Right lung (tissue), 5 donors: Measurements from ENCODE around the gene LRMDA. TPM values are rescaled to one million over a fixed set of nuclear protein-coding genes. Genes with fewer than 3 reads are reported as not detected.

Experiments used
- DNase-seq, 2 donors: peaks; one replicate each; pipeline ENCODE4 v3.0.0-alpha.2; 2013
- polyA plus RNA-seq, 5 donors: library from polyadenylated mRNA; unstranded; fragments of 120-200 nt; gene quantifications; one replicate each; pipeline versions ENCODE4 v1.2.1 to v1.2.3, GENCODE V29; 2013; ENCODE audit warnings: inconsistent platforms in 1 of 5, low replicate concordance in 1 of 5; ENCODE audit not compliant: insufficient read length in 5 of 5, insufficient read depth in 1 of 5

LRMDA gene
- polyA plus RNA-seq, 5 donors = 13.4 to 23.1 (median 19.1) TPM

DNA sequence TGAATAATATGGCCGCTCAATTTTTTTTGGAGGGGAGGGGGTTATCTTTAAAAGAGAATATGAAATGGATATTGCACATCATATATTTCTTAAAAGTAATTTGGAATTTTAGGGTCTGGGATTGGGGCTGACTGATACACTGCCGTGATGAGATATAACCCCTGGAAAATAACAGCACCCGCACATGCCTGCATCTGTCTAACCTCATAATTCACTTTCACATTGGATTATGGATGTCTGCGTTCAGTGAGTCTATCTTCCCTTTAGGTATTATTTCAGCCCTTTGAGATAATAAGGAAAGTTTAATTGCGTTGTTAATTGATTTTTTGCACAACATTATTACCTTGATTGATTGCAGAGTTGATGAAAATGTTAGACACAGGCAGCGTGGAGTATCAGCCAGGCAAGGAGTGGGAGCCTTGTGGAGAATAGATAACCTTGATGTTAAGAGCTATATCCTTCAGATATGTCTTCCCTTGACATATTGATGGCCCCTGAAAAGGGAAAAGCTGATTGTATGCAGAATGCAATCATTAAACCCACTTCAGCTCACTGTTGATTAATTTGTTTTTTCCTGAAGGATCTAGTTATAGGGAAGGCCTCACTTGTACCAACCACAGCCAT is 1111.0 kb downstream of the LRMDA start:
- no peak for DNase-seq

DNA sequence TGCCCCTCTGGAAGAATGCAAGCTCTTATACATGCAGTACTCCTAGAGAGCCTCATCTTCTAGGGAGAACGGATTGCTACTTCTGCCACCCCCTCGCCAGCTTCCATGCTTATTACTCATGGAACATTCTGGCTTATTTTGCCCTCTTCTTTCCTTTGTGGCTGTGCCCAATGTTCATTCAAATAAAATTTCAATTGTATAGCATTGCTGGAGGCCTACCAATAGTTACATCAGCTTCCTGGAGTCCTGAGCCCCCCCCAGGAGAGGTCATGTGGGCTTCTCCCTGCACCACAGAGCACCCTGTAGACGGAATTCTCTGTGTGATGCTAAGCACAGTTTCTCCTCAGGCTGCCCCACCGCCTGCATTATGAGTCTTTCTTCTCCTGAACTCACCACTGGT is 1112.2 kb downstream of the LRMDA start:
- no peak for DNase-seq

DNA sequence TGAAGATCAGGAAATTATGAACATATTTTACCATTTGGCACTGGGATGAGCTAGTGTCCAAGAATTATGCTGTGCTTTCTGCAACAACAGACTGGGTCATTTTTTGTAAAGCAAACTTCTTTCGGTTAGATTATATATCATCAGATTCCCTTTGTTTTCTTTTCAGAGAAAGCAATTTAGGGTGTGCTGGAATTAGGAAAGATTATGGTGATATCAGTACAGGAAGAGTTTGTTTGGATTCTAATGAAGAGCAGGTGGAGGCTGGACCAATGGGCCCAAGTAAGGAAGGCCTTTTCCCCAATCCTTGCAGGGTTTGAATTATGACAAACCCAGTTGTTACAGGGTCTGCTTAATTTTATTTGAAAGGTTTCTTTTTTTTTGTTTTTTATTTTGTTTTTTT is 1113.4 kb downstream of the LRMDA start:
- DNase-seq = no peak

DNA sequence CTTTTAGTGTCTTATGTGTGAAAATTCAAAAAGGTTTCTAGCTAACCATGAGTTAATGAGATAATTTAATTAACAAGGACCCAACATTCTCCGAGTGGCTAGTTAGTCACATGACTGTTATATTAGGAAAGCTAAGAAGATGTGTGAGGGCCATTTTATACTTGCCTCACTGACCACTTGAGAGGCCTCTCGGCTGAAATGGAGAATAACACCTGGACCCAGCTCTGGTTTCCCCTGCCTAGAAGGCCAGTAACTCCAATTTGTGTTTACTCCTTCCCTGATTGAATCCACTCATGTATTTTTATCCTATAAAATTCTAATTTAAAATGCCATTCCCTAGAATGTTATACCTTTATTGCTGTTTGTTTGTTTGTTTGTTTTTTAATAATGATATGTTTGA is 1115.0 kb downstream of the LRMDA start:
- DNase-seq = no peak

DNA sequence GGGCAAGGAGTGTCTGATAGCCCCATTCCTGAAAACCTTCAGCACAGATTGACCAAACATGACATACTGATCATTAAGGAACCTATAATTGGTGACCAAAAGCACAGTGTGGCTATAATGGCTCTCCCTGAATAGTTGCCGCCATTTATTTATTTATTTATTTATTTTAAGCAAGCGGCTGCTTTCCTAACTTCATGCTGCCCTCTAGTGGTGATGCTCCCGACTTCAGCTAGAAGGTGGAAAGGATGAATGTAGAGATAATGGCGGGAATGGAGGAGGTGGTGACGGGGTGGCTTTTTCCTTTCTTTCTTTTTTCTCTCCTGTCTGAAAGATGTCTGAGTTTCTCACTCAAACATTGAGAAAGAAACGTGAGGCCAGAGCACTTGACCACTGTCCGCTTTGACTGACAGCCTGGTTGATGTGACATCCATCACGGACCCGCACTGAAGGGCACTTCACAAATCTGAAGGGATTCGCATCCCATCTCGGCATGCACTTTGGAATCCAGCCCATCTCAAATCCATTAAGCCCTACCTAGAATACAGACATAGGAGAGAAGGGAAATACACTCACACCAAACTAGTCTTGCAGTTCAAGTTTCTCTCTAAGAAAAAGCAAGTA is 1116.0 kb downstream of the LRMDA start:
- peak; percentile 61 to 66 for DNase-seq

DNA sequence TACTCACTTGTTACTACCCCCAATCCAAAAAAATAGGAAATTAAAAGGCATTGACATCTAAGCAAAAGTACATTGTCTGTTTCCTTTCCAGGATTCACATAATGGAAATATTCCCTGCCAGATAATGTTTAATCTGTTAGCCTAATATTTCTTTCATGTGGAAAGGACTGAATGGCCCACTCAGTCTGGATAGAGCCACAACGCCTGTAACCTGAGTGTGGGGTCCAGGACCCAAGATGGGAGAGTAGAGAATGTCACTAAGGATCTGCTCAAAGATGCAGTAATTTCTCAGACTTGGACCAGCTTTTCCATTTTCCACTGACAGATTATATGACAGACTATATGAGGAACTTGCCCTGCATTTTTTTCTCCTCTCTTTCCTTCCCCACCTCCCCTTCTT is 1117.3 kb downstream of the LRMDA start:
- no peak for DNase-seq

DNA sequence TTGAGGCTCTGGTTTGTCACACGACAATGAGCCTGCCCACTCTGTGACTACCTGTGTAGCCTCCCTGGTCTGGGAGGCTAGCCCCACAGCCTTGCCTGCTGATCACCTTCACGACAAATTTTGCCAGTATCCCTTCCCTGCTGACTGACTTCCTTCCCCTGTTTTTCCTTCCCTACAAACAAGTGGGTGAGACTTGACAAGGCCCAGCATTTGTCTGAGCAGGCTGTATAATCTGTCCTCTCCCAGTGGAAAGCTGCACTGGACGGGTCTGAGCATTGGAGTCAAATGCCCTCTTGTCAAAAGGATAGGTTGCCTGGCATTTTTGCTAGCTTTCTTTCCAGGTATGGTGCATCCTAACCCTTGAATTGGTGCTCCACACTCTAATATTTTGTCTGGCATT is 1117.7 kb downstream of the LRMDA start:
- no peak for DNase-seq

DNA sequence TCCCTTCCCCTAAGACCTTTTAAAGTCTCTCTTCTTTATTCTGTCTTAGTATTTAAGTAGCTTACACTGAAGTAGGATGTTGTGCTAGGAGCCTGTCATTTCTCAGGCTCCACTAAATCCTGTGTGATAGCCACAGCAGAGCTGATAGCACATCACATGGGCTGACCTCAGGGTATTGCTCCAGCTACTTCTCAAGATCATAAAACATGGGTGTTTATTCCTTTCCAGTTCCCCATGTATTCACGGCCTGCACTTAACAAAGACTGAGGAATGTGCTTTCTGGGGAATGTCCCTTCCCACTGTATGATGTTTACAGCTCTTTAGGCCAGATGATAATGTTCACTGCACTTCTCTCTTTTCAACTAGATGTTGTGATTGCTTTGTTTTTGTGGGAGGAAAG is 1119.4 kb downstream of the LRMDA start:
- DNase-seq = no peak

DNA sequence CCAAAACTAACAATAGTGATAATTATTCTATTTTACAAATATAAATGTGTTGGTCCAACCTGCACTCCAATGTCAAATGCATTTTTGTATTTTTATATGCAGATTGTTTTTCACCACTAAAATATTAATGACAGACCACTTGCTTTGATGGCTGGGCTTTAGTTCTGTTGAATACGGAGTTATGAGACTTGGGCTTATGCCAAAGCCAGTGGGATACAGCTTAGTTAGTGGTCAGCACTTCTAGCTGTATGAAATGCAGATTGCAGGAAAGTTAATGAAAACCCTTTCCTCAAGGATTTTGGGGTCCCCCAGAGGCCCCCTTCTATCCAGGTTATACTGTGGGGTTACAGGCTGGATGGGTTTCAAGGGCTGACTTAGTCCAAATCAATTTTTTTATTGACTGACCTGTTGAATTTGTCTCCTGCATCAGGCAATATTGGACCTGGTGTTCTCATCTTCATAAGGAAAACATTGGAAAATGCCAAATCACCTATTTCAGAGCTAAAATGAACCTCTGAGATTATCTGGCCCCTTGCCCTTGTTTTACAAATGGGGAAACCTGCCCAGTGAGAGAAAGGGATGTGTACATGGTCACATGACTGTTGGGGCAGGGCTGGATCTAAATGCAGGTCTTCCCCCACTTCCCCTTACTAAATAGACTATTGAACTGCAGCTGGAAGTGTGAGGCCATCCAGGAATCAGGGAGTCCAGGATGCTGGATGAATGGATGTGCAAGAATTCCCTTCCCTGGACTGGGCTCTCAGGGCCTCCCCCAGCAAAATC is 1120.9 kb downstream of the LRMDA start:
- no peak for DNase-seq

DNA sequence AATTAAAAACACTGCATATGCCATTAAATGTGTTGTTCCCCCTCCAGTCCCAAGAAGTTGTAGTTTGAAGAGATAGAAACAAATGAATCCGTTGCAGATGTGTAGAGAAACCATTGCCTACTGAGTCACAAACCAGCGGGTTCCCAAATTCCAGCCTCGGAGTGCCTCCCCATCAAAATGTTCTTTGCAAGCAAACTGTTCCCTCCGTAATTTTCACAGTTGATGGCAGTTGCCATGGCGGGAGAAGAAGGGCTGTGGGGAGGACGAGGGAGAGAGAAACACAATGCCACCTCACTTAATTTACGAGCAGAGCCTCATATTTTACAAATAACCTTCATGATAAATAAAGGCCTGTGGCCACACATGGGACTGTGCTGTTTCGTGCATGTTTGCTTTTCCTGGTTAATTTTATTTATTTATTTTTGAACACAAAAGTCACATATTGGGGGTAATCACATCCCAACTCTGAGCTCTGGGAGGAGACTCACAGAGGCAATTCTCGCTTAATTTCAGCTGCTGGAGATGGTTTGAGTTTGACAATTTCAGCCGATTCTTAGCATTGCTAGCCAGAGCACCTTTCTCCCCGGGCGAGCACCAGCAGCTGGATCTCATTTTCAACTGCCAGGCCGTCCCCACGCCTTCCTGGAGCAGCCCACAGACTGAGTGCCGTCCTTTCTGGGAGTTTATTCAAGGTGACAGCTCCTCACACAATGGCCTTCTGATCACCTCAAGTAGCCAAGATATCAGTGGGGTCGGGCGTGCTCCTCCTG is 1122.0 kb downstream of the LRMDA start:
- no peak for DNase-seq

DNA sequence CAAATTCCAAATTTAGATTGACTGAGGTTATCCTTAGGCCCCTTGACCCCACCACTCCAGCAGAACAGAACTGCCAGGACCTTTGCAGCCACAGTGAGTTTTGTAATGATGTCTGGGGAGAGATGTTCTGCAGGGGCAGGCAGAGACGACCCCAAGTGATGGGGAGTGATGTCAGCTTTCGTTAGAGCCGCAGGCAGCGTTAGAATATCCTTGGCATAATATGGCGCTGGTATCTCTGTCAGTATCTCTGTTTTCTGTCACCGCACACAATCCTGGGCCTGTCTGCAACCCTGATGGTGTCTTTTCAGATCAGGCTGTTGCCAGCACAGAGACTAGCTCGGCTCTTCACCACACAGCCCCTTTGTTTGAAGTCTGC is 1122.6 kb downstream of the LRMDA start:
- no peak for DNase-seq

DNA sequence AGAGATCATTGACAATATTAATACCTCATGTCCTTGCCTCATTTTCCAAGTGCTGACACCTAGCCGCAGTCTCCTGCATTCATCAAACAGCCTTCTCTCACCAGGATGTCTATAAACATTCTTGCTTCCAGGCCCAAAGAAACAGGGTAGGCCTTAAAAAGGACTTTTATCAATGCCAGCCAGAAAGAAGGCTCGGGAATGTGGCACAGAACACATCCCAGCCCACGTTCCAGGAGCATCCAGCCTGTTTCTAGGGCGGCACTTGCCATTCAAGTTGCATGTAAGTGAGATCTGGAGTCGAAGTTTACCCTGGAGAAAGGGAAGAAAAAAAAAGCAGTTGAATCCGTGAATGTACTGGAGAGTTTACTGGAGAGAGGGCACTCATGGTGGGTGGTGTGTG is 1123.1 kb downstream of the LRMDA start:
- DNase-seq = no peak

DNA sequence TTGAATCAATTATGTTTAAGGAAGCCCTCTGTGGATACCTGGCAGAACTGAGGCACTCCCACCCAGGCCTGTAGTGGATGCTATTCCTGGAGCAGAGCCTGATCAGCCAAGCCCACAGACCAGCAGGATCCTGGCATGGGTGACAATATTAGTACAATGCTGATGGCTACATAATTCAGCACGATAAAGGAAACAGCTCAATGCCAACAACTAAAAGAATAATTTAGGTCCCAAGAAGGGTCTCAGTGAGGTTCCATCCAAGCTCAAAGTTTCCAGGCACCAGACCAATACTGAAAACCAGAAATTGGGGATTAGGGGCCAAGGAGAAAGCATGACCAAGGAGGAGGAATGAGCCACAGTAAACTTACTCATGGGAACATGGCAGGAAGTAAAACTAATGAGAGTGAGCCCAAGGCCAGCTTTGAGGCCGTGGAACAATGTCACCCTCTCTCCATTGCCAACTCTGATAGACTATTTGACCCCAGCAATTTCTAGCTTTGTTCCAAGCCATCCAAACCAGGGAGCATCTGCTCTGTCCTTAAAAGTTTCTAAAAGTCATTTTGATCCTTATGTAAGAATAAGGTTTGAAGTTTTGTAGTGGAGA is 1123.7 kb downstream of the LRMDA start:
- DNase-seq = no peak

DNA sequence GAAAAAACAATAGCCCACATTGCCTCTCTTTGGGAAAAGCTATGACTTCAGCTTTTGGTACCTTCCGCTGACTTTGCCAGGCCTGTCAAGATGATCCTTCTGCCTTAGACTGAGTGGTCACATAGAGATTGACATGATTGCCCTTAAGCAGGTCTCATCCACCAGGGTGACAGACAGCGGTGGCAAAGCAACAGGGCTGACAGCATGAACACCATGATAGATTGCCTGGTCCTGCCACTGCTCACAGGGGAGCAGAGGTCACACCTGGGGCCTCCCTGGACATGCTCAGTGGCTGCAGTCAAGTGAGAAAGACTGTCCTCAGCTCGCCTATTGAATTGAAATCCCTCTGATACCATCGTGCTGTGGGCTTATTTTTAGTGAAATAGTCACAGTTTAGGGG is 1125.9 kb downstream of the LRMDA start:
- no peak for DNase-seq

DNA sequence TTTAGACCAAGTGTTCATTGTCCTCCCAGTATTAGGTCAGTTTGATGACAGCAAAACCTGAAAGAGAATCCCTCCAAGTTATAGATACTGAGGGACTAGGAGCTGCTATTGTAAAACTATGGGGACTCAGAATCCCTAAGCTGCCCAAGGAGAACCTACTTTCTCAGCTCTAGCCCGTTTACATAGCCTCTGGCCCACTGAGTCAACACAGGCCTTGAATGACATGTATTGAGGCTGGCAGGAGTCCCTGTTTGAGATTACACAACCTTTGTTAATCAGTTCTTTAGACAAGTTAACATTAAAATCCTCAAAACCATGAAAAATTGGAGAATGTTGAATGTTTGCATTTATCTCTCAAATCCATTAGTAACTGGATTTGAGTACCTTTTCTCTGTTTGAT is 1127.2 kb downstream of the LRMDA start:
- no peak for DNase-seq

DNA sequence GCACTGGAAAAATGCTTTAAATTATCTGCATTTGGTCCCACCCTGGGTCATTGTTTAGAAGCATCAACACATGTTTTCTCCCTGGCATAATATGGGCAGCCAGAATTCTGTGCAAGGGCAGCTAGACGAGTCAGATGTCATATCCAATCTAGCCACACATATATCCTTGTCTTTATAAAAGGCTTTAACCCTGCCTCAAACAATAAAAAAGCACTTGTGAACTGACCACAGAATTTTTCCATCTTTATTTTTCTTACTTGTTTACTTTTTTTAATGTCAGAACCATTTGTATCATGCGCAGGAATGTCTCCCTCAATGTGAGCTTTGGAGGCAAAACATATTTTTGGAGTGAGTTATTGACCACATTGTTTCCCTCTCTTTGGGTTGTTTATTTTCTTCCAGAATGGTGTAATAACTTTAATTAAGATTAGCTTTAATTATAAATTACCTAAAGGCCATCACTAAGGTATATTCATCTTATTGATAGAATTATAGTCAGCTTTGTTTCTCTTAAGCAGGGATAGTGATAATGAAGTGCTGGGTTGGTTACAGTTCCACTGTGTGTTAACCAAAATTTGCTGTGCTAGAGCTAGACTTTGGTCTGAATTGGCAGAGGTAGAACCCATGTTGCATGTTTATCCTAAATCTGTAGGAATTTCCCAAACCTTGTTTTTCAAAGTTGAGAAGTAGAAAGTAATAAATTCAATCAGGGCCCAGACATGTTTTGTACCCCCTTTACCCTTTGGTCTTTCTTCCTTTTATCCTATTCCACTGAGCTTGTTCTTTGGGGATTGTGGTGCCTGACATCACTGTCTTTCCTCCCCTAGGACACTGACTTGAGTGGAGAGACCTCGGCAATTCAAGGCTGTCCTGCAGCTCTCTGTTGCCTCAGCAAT is 1127.8 kb downstream of the LRMDA start:
- no peak for DNase-seq

DNA sequence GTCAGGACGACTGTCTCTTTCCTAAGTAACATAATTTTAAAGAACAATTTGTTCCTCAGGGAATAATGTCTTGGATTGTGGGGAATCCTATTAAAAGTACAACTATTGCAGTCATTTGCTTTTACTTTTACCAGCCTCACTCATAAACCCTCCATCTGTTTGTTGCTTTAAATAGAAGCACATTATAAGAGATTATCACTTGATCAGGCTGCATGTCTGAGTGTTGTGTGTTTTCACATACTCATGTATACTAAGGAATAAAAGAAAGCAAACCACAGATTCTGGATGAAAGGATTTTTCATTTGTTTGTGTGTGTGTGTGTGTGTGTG is 1128.4 kb downstream of the LRMDA start:
- no peak for DNase-seq

DNA sequence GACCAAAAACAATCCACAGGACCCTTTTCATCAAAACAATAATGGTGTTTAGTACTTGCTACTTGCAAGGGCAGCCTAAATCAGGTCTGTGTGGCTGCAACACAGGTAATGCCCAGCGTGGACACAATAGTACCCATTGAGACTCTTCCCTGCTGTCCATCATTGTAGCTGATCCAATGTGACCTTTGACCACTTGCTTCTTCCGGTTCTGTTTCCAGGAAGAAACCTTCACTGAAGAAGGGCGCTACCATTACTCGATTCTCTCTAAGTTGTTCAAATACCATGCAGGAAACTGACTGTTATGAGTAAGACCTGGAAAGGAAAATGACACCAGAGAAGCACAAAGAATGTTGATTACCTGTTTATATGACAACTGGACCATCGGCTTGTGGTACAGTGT is 1128.9 kb downstream of the LRMDA start:
- DNase-seq = no peak

DNA sequence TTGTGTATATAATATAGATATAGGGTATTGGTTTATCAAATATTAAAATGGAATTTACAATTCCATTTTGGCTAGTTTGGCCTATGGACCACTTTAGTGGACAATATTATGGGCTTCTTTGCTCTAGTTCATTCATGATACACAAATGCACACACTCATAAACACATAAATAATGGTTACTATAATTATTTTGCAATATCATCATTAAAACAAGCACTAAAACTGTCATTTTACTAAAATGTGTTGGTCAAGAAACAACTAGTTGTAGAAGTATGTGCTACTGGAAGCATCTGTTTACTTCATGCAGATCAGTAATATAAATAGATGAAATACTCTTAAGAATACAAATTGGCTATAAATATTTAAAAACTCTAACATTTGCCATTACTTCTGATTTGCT is 1131.9 kb downstream of the LRMDA start:
- DNase-seq = no peak

DNA sequence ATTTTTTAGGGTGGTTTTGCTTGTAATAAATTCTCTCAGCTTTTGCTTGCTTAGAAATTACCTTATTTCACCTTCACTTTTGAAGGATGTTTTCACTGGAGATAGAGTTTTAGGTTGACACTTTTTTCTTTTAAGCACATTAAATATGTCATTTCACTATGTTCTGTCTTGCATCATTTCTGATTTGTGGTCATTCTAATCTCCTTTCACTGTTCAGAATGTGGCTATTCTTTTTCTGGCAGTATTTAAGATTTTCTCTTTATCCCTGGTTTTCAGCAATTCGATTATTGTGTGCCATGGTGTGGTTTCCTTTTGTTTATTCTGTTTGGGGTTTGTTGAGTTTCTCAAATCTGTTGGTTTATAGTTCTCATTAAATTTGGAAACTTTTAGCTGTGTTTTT is 1140.6 kb downstream of the LRMDA start:
- DNase-seq = no peak

DNA sequence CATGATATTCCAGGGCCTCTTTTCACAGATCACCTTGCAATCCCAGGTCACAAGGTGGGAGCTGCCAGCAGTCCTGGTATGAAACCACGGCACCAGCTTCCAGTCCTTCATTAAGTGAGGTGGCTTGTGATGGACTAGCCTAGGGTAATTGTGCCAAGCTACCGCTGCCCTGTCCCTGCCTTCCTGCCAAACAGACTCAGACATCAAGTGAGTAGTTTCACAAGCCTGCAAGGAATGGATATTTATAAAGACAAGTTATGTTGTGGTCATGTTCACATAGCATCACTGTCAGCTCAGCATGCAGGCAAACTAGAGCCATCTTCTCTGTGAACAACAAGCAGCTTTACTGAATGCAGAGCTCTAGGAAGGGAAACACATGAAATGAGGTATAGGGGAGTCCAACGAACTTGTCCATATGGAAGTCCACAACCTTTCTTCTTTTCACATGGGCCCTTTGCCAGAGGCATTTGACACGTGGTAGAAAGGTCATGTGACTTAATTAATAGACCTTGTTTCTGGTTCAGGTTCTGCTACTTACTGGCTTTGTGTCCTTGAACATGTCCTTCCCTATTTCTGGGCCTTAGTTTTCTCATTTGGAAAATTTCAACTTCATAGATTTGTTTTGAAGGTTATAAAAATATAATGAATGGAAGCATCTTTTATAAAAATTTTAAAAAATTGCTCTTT is 1145.0 kb downstream of the LRMDA start:
- no peak for DNase-seq
